GM19351 (cell line): ENCODE data around the gene IL2RA.

ENCODE experiments used
- ATAC-seq: cut with Tn5 transposase; IDR thresholded peaks from one replicate; pipeline ENCODE4 v1.9.1; 2021; ENCODE audit warnings: mild to moderate bottlenecking, moderate library complexity; ENCODE audit not compliant: unreplicated experiment

The IL2RA gene

GRCh38 chr10:6061056-6061455 is 1.1 kb downstream of the IL2RA start:
- no peak for ATAC-seq

GRCh38 chr10:6059506-6059905 is 2.7 kb downstream of the IL2RA start:
- no peak for ATAC-seq

GRCh38 chr10:6058682-6059475 is 3.3 kb downstream of the IL2RA start:
- peak; percentile 39 for ATAC-seq

- no peak for ATAC-seq
These were observed 5.6 kb downstream of the IL2RA start for GRCh38 chr10:6056411-6057135.

GRCh38 chr10:6055929-6056328 is 6.2 kb downstream of the IL2RA start:
- no peak for ATAC-seq

GRCh38 chr10:6054884-6055283 is 7.3 kb downstream of the IL2RA start:
- no peak for ATAC-seq

GRCh38 chr10:6053816-6054631 is 8.1 kb downstream of the IL2RA start:
- no peak for ATAC-seq

GRCh38 chr10:6053303-6053702 is 8.9 kb downstream of the IL2RA start:
- no peak for ATAC-seq

- ATAC-seq = no peak
These were observed 9.6 kb downstream of the IL2RA start for GRCh38 chr10:6052247-6053221.

GRCh38 chr10:6050801-6051445 is 11.2 kb downstream of the IL2RA start:
- ATAC-seq = peak; percentile 75

GRCh38 chr10:6049031-6049400 is 13.2 kb downstream of the IL2RA start:
- no peak for ATAC-seq

GRCh38 chr10:6048281-6049030 is 13.7 kb downstream of the IL2RA start:
- ATAC-seq = no peak

GRCh38 chr10:6047847-6048246 is 14.3 kb downstream of the IL2RA start:
- ATAC-seq = no peak

- ATAC-seq = no peak
These were observed 15.2 kb downstream of the IL2RA start for GRCh38 chr10:6046773-6047611.

- ATAC-seq = no peak
These were observed 16.0 kb downstream of the IL2RA start for GRCh38 chr10:6045878-6046772.

- peak; percentile 49 for ATAC-seq
These were observed 16.8 kb downstream of the IL2RA start for GRCh38 chr10:6045314-6045848.

GRCh38 chr10:6044751-6045313 is 17.3 kb downstream of the IL2RA start:
- ATAC-seq = peak; percentile 53
